SK-N-SH treated with all-trans-retinoic acid at 6 μM for 48 hours (cell line): ENCODE data around the gene DOCK11.

Experiments
- ATAC-seq: fragments of 200-7000 bp; cut with Tn5 transposase; 3 replicates; pipeline ENCODE4 v1.9.1; 2020; ENCODE audit warnings: mild to moderate bottlenecking, moderate library complexity
- ARNTL ChIP-seq: fragments of 450-650 bp; formaldehyde crosslinking; IDR thresholded peaks from 2 replicates; pipeline ENCODE4 v1.5.0; 2020; ENCODE audit warnings: low read depth, mild to moderate bottlenecking, moderate library complexity, borderline replicate concordance
- BACH2 ChIP-seq: fragments of 250-450 bp; sonication (Bioruptor Pico); IDR thresholded peaks from 2 replicates; pipeline ENCODE4 v1.9.0; 2021; ENCODE audit warnings: mild to moderate bottlenecking, borderline replicate concordance
- CSDC2 ChIP-seq: fragments of 250-450 bp; sonication (Bioruptor Pico); IDR thresholded peaks from 2 replicates; pipeline ENCODE4 v1.5.0; 2020; ENCODE audit warnings: mild to moderate bottlenecking, moderate library complexity
- ESRRG ChIP-seq: fragments of 250-450 bp; sonication (Bioruptor Pico); IDR thresholded peaks from 2 replicates; pipeline ENCODE4 v1.6.1; 2021; ENCODE audit warnings: mild to moderate bottlenecking
- GLIS3 ChIP-seq: fragments of 250-450 bp; sonication (Bioruptor Pico); IDR thresholded peaks from 2 replicates; pipeline ENCODE4 v1.5.0; 2020; ENCODE audit warnings: mild to moderate bottlenecking, moderate library complexity
- ISL1 ChIP-seq: fragments of 250-450 bp; sonication (Bioruptor Pico); IDR thresholded peaks from 2 replicates; pipeline ENCODE4 v2.1.2; 2022; ENCODE audit warnings: mild to moderate bottlenecking, moderate library complexity
- PPARA ChIP-seq: fragments of 250-450 bp; sonication (Bioruptor Pico); IDR thresholded peaks from 2 replicates; pipeline ENCODE4 v1.5.0; 2020; ENCODE audit warnings: mild to moderate bottlenecking, borderline replicate concordance
- RARB ChIP-seq: fragments of 250-450 bp; sonication (Bioruptor Pico); IDR thresholded peaks from 2 replicates; pipeline ENCODE4 v1.8.0; 2021; ENCODE audit warnings: mild to moderate bottlenecking, moderate library complexity
- SNAI2 ChIP-seq: fragments of 250-450 bp; sonication (Bioruptor Pico); IDR thresholded peaks from 2 replicates; pipeline ENCODE4 v1.5.0; 2020; ENCODE audit warnings: mild to moderate bottlenecking, moderate library complexity
- TCF4 ChIP-seq: fragments of 250-450 bp; sonication (Bioruptor Pico); IDR thresholded peaks from 2 replicates; pipeline ENCODE4 v1.8.0; 2021; ENCODE audit warnings: mild to moderate bottlenecking, moderate library complexity, borderline replicate concordance
- TOX ChIP-seq: fragments of 250-450 bp; sonication (Bioruptor Pico); IDR thresholded peaks from 2 replicates; pipeline ENCODE4 v1.8.0; 2021; ENCODE audit warnings: mild to moderate bottlenecking, moderate library complexity, borderline replicate concordance
- ZC3H10 ChIP-seq: fragments of 250-450 bp; sonication (Bioruptor Pico); IDR thresholded peaks from 2 replicates; pipeline ENCODE4 v1.5.1; 2021; ENCODE audit warnings: mild to moderate bottlenecking, moderate library complexity
- ZFP3 ChIP-seq: fragments of 250-450 bp; sonication (Bioruptor Pico); IDR thresholded peaks from 2 replicates; pipeline ENCODE4 v1.5.0; 2020; ENCODE audit warnings: mild to moderate bottlenecking, moderate library complexity
- ZNF565 ChIP-seq: fragments of 450-650 bp; formaldehyde crosslinking; conservative IDR thresholded peaks from 2 replicates; pipeline ENCODE4 v1.5.0; 2020; ENCODE audit warnings: low read depth, mild to moderate bottlenecking, moderate library complexity
- ZNF70 ChIP-seq: fragments of 450-650 bp; formaldehyde crosslinking; IDR thresholded peaks from 2 replicates; pipeline ENCODE4 v1.5.0; 2020; ENCODE audit warnings: mild to moderate bottlenecking, moderate library complexity
- ZNF8 ChIP-seq: fragments of 450-650 bp; formaldehyde crosslinking; IDR thresholded peaks from 2 replicates; pipeline ENCODE4 v1.5.0; 2020; ENCODE audit warnings: mild to moderate bottlenecking, moderate library complexity
- TF ChIP-seq, protein P1 (sequence below): fragments of 250-450 bp; sonication (Bioruptor Pico); IDR thresholded peaks from 2 replicates; pipeline ENCODE4 v1.5.0; 2020; ENCODE audit warnings: mild to moderate bottlenecking, moderate library complexity
- TF ChIP-seq, protein P2 (sequence below): fragments of 250-450 bp; sonication (Bioruptor Pico); IDR thresholded peaks from 2 replicates; pipeline ENCODE4 v1.5.1; 2021; ENCODE audit warnings: mild to moderate bottlenecking, moderate library complexity

Gene DOCK11

DNA sequence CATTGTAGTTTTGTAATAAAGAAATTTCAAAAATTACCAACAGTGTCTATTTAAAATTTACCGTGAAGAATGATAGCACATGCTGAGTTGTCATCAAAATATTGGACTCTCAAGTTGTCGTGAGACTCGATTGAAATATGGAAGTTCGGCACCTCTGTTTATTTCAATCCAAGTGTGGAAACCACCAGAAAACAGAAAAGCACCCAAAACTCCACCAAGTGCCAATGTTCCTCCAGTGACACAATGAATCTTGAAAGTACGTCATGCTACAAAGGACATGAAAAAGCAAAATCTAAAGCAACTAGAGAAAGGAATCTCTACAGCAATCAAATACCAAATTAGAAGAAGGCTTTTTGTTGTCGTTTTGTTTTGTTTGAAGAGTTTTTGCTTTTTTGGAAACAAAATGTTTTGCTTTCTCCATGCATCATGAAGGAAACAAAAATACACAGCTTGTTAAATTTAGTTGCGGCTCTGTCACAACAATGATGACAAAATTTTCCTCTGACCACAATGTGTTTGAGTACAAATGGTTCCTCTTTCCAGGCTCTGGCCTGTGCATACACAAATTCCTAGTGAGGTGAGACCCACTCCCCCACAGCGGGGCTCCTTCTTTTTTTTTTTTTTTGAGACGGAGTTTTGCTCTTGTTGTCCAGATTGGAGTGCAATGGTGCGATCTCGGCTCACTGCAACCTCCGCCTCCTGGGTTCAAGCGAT, 222.2 kb downstream of the DOCK11 start:
- ATAC-seq = no peak
- TF ChIP-seq RARB (no peak), PPARA (CRISPR knock-in tag) (no peak), ZNF8 (CRISPR knock-in tag) (no peak), CSDC2 (CRISPR knock-in tag) (no peak), SNAI2 (CRISPR knock-in tag) (no peak)
- TF ChIP-seq, all 23 proteins: peak for 0

DNA sequence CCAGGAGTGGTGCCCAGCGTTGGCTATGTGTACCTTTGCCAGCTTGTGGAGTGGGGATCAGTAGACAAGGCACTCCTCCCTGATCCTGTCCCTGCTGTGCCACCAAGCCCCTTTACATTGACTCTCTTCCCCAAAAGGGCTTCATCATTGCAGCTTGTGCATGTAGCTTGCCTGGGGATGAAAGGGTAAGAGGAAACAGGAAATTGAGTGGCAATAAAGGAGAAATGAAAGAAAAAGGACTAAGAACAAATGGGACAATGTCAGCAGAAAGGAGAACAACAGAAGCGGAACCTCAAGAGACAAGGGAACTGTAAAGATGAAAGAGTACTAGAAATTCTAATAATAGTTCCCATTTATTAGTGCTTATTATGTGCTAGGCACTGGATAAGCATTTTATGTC, 223.1 kb downstream of the DOCK11 start:
- TF ChIP-seq, protein P1, sequence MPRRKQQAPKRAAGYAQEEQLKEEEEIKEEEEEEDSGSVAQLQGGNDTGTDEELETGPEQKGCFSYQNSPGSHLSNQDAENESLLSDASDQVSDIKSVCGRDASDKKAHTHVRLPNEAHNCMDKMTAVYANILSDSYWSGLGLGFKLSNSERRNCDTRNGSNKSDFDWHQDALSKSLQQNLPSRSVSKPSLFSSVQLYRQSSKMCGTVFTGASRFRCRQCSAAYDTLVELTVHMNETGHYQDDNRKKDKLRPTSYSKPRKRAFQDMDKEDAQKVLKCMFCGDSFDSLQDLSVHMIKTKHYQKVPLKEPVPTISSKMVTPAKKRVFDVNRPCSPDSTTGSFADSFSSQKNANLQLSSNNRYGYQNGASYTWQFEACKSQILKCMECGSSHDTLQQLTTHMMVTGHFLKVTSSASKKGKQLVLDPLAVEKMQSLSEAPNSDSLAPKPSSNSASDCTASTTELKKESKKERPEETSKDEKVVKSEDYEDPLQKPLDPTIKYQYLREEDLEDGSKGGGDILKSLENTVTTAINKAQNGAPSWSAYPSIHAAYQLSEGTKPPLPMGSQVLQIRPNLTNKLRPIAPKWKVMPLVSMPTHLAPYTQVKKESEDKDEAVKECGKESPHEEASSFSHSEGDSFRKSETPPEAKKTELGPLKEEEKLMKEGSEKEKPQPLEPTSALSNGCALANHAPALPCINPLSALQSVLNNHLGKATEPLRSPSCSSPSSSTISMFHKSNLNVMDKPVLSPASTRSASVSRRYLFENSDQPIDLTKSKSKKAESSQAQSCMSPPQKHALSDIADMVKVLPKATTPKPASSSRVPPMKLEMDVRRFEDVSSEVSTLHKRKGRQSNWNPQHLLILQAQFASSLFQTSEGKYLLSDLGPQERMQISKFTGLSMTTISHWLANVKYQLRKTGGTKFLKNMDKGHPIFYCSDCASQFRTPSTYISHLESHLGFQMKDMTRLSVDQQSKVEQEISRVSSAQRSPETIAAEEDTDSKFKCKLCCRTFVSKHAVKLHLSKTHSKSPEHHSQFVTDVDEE (CRISPR knock-in tag) = no peak
- TF ChIP-seq TCF4 (CRISPR knock-in tag) = no peak
- TF ChIP-seq ZC3H10 = no peak
- no peak for ATAC-seq

DNA sequence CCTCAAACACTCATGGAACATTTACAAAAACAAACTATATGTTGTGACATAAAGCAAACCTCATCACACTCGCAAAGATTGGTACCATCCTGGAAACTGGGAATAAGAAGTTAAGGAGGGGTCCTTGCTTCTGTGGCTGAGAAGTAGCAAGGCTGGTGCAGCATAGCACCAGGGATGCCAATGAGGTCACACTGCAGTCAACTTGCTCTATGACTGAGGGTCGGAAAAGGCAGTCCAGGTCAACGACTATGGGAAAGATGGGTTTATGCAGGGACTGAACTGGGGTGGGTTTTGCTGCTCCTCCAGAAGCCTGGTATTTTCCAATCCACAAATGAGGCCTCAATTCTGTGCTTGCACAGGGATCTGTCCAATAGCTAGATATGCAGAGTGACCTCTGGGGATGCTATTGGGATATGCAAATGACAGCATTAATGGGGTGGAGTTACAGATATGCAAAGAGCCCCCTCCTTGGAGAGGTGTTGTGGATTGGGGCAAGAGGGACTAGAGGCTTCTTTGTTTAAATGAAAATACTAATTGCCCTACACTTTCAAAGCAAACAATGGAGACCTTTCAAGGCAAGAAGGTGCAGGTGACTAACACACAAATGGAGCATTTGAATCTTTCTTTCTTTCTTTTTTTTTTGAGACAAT, 224.6 kb downstream of the DOCK11 start:
- ATAC-seq = peak; percentile 11
- no peak for TF ChIP-seq ZNF565 (CRISPR knock-in tag)
- TF ChIP-seq RARB = no peak
- no peak for TF ChIP-seq ISL1
- no peak for TF ChIP-seq ZNF70 (CRISPR knock-in tag)
- TF ChIP-seq, protein P1 (CRISPR knock-in tag) = no peak
- TF ChIP-seq ARNTL (CRISPR knock-in tag) = no peak
- no peak for TF ChIP-seq TCF4 (CRISPR knock-in tag)
- TF ChIP-seq ESRRG (CRISPR knock-in tag) = no peak
- TF ChIP-seq BACH2 = no peak
- no peak for TF ChIP-seq CSDC2 (CRISPR knock-in tag)
- TF ChIP-seq GLIS3 (CRISPR knock-in tag) = no peak
- TF ChIP-seq, protein P2, sequence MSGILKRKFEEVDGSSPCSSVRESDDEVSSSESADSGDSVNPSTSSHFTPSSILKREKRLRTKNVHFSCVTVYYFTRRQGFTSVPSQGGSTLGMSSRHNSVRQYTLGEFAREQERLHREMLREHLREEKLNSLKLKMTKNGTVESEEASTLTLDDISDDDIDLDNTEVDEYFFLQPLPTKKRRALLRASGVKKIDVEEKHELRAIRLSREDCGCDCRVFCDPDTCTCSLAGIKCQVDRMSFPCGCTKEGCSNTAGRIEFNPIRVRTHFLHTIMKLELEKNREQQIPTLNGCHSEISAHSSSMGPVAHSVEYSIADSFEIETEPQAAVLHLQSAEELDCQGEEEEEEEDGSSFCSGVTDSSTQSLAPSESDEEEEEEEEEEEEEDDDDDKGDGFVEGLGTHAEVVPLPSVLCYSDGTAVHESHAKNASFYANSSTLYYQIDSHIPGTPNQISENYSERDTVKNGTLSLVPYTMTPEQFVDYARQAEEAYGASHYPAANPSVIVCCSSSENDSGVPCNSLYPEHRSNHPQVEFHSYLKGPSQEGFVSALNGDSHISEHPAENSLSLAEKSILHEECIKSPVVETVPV (CRISPR knock-in tag) = no peak
- no peak for TF ChIP-seq ZNF8 (CRISPR knock-in tag)
- no peak for TF ChIP-seq SNAI2 (CRISPR knock-in tag)
- no peak for TF ChIP-seq ZFP3 (CRISPR knock-in tag)

GRCh38 chrX:118723376-118723775, 227.8 kb downstream of the DOCK11 start:
- ATAC-seq = no peak
- TF ChIP-seq, protein P2 (CRISPR knock-in tag) = no peak
- no peak for TF ChIP-seq TOX (CRISPR knock-in tag)
